CD4-positive, alpha-beta T cell treated with Interleukin-12 subunit alpha and Interleukin-12 subunit beta, for 1 hour (primary cell): ENCODE data around the gene ST3GAL6.

ENCODE experiments used
- DNase-seq: peaks from one replicate; pipeline ENCODE4 v3.0.0-alpha.2; 2020

The ST3GAL6 gene

DNA sequence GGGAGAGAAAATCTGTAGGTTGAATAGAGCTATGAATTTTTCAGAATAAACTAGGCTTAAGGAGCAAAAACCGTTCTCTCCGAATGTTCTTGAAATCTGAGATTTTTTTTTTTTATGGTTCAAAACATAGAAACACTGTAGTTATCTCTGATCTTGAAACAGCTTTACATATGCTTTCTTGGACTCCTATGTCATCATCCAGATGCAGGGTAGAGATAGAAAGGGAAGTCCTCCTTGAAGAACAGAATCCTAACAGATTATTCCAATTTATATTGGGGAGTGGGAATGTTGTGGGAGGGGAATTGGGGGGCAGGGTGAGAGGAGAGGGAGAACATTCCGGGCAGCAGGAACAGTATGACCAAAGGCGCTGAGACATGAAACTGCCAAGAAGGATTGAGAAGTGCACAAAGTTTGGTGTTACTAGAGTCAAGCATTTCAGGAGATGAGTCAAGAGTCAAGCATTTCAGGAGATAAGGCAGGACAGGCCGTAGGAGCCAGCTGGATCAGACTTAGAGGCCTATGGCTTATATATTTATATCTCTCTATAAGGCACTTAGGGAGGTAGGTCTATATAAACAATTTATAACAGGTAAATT is 21.9 kb upstream of the ST3GAL6 start:
- no peak for DNase-seq

DNA sequence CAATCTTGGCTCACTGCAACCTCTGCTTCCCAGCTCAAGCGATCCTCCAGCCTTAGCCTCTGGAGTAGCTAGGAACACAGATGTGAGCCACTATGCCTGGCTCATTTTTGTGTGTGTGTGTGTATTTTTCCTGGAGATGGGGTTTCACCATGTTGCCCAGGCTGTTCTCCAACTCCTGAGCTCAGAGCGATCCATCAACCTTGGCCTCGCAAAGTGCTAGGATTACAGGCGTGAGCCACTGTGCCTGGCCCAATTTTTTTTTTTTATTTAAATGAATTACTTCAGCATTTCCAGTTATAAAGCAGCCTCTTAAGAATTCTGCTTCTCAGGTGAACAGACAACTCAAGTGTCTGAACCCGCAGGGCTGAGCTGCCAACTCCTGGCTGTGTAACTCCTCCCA is 20.1 kb upstream of the ST3GAL6 start:
- DNase-seq, result no peak

DNA sequence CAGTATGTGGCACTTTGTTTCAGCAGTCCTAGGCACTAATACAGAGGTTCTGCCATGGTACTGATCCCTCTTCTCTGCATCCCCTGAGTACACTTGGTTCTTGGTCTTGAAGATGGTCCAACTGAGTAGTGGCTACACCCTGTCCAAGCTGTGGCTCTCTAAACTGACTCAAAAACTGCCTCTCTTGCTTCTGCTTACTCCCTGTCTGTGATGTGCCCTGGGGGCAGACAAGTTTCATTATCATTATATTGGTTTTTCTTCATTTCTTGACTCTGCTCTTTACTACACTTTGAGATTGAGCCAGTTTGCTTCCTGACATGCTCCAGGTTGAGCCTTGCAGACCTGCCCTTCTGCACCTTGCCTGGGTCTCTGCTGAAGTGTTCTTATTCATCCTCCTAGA is 18.9 kb upstream of the ST3GAL6 start:
- DNase-seq, result no peak

GRCh38 chr3:98745718-98746117 is 17.4 kb upstream of the ST3GAL6 start:
- DNase-seq, result no peak

DNA sequence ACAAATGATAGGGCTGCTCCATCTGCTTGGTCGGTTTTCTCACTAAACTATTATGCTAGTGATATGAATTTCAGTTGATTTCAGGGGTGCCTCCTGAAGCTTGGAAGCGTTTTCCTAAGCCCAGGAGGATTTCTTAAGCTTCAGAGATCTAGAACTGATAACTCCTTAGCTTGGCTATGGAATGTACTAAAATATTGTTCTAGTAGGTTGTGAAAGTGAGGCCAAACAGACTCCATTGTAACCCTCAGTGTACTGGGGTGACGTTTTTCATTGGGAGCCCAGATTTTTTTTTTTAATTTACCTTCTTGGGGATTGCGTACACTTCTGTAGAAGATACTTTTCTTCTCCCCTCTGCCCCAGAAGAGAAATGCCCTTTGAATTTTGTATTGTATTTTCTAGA is 17.0 kb upstream of the ST3GAL6 start:
- DNase-seq, result no peak

GRCh38 chr3:98746882-98747281 is 16.3 kb upstream of the ST3GAL6 start:
- no peak for DNase-seq

- DNase-seq, result no peak
These were observed 12.7 kb upstream of the ST3GAL6 start for GRCh38 chr3:98750276-98750919.

DNA sequence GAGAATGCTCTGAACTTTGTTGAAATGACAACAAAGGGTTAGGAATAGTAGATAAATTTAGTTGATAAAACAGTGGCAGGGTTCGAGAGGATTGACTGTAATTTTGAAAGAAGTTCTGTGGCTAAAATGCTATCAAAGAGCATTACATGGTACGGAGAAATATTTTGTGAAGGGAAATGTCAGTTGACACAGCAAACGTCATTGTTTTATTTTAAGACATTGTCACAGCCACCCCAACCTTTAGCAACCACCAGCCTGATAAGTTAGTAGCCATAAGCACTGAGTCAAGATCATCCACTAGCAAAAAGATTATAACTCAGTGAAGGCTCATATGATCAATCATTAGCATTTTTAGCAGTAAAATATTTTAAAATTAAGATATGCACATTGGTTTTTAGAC is 8.7 kb upstream of the ST3GAL6 start:
- DNase-seq, result no peak

- no peak for DNase-seq
These were observed 7.5 kb upstream of the ST3GAL6 start for GRCh38 chr3:98755601-98756000.

DNA sequence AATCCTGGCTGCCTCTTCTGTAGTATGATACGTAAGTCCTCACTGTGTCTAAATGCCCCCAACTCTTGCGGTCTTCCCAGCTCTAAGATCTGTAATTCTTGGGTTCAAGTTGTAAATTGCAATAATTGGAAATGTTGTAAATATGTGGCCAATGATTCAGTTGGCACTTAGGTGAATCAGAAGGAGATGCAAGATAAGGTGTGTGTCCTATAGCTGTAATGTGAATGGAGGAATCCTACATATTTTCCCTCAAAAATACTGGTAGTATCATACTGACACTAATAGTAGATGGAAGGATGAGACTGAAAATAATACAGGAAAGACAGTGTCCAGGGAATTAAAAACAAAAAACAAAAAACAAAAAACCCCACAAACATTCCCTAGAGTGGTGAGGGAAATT is 3.5 kb upstream of the ST3GAL6 start:
- no peak for DNase-seq

DNA sequence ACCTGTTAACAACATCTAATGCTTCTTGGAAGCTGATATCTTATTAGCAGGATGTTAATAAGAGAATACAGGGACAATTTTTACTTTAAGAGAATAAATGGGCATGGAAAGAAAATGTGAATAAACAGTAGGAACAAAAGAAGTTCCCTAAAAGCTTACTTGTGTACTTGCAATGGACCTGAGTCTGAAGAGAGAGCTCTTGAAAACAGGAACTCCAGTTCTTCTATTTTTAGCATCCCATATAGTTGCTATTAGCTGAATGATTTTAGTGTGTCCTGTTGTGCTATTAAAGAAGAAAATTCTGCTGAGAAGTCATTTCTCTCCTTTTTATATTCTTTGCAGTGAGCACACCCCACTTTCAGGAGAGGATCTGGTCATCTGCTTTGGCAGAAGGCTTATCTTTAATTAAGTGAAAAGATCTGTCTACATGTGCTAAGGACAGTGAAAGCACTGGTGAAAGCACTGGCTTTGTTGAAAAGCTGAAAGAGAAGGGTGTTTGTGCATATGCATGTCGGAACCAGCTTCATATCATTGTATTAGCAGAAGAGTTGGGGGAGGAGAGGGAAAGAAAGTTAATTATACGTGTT is 1.4 kb upstream of the ST3GAL6 start:
- no peak for DNase-seq

DNA sequence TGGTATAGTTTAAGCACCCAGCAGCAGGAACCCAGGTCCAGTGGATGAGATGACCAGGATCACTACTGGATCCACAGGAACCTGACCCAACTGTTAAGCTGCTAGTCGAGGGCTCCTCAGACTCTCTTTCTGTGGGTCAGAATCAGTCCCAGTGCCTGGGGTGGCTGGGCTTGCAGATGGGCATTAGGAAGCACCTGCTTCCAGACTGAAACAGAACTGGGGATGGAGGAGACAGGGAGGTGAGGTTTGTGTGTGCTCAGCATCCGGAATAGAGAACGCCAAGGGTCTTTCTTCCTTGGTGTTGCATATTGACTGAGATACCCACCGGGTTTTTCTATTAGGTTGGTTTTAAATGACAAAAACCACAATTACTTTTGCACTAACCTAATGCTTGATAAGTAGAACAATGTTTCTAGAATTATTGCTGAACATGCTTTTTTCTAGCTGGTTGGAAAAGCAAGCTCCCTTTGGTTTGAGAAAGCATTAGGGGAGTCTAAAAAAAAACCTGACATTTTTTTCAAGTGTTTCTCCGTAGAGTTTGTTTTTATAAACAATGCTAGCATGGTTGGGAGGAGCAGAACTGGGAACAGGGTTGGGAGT is 779 bp downstream of the ST3GAL6 start:
- DNase-seq, result no peak

- no peak for DNase-seq
These were observed 1.3 kb downstream of the ST3GAL6 start for GRCh38 chr3:98764472-98764884.

DNA sequence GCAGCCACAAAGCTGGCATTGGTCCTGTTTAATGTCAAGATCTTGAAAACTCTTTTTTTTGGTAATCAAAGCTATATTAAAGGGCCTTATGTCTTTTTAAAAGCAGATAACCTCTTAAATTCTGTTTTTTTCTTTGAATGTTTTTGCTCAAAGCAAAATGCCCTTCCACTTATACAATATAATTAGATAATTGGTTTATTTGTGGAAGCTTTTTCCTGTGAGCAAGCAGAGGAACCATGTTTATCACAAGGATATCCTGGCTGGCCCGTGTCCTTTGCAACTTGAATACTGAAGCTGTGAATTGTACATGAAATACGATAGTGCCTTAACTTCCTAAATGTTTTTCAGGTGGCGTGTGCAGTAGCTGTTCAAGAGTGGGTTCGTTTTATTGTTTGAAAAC is 2.6 kb downstream of the ST3GAL6 start:
- DNase-seq, result no peak

- no peak for DNase-seq
These were observed 3.8 kb downstream of the ST3GAL6 start for GRCh38 chr3:98766924-98767323.

GRCh38 chr3:98768961-98769360 is 5.8 kb downstream of the ST3GAL6 start:
- DNase-seq, result no peak

- no peak for DNase-seq
These were observed 6.3 kb downstream of the ST3GAL6 start for GRCh38 chr3:98769448-98769847.

DNA sequence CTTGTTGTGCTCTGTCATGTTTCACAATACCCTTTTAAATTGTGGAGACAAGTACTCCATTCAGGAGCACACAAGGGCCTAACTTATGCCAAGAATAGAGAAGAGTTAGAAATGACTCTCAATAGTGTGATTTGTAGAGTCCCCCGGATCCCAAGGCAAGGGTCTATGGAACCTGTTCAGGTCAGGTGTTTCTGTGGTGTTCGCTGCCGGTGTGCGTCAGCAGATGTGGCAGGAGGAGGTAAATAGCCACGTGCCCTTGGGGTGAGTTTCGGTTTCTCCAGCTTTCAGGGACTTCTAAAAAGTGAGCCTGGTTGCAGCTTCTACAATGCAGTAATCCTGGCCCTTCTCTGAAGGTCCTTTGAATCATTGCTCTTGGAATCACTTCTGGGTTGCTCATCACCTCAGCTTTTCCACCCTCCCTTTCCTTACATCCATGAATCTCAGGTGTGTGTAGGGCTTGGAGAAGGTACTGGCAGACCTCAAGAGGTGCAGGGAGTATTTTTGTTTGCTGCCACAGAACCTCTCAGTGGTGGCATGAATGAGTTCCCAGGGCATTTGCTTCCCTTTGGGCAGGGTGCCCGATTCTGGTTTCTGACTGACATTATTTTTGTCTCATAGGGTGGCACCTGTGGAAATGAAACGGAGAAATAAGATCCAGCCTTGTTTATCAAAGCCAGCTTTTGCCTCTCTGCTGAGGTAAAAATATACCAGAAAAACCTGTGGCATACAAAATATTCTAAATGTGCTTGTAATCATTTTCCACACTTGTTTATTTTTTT is 7.3 kb downstream of the ST3GAL6 start:
- DNase-seq, result no peak

- no peak for DNase-seq
These were observed 8.9 kb downstream of the ST3GAL6 start for GRCh38 chr3:98772022-98772421.

GRCh38 chr3:98775459-98776139 is 12.5 kb downstream of the ST3GAL6 start:
- no peak for DNase-seq

- no peak for DNase-seq
These were observed 13.0 kb downstream of the ST3GAL6 start for GRCh38 chr3:98776140-98776493.

DNA sequence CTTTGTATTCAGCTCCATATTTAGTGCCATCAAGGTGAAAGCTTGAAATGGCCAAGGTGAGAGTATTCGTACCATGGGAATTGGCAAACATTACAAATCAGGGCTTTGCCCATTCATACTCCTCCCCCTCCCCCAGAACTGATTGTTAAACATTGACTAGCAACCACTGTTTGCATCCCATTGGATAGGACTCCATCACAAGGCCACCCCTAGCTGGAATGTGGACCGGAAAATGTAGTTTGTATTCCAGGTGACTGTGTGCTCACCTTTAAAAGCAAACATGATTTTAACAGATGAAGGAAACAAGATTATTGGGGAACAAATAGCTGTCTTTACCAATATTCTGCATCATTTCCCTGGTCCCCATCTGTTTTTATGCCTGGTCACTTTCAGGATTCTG is 14.1 kb downstream of the ST3GAL6 start:
- no peak for DNase-seq

- DNase-seq, result no peak
These were observed 14.7 kb downstream of the ST3GAL6 start for GRCh38 chr3:98777801-98778220.
